SK-N-DZ (cell line): Measurements from ENCODE around the gene SRSF3.

Experiments
- DNase-seq: peaks from one replicate; pipeline ENCODE4 v3.0.0-alpha.2; 2015; ENCODE audit warnings: low spot score

Gene SRSF3

GRCh38 chr6:36622901-36623546 lies 28.9 kb downstream of the SRSF3 start:
- no peak for DNase-seq

GRCh38 chr6:36623547-36624459 lies 29.6 kb downstream of the SRSF3 start:
- peak; percentile 70 for DNase-seq

- DNase-seq, result no peak
These were observed 30.4 kb downstream of the SRSF3 start for GRCh38 chr6:36624461-36625157.

GRCh38 chr6:36625158-36625919 lies 31.2 kb downstream of the SRSF3 start:
- DNase-seq, result no peak

- no peak for DNase-seq
These were observed 32.5 kb downstream of the SRSF3 start for GRCh38 chr6:36626636-36627035.

- DNase-seq, result no peak
These were observed 33.0 kb downstream of the SRSF3 start for GRCh38 chr6:36627141-36627540.

GRCh38 chr6:36627801-36628246 lies 33.7 kb downstream of the SRSF3 start:
- no peak for DNase-seq

GRCh38 chr6:36629784-36630183 lies 35.6 kb downstream of the SRSF3 start:
- no peak for DNase-seq

- DNase-seq, result no peak
These were observed 37.3 kb downstream of the SRSF3 start for GRCh38 chr6:36631326-36632011.

GRCh38 chr6:36633370-36633769 lies 39.2 kb downstream of the SRSF3 start:
- DNase-seq, result no peak

GRCh38 chr6:36633915-36634314 lies 39.8 kb downstream of the SRSF3 start:
- DNase-seq, result no peak

GRCh38 chr6:36634317-36635108 lies 40.4 kb downstream of the SRSF3 start:
- DNase-seq, result no peak

- no peak for DNase-seq
These were observed 42.1 kb downstream of the SRSF3 start for GRCh38 chr6:36636283-36636682.

- DNase-seq, result no peak
These were observed 42.7 kb downstream of the SRSF3 start for GRCh38 chr6:36636687-36637418.

- DNase-seq, result no peak
These were observed 44.4 kb downstream of the SRSF3 start for GRCh38 chr6:36638579-36638978.

GRCh38 chr6:36639171-36639808 lies 45.1 kb downstream of the SRSF3 start:
- DNase-seq, result no peak

GRCh38 chr6:36641543-36641942 lies 47.4 kb downstream of the SRSF3 start:
- no peak for DNase-seq

GRCh38 chr6:36642913-36643817 lies 49.0 kb downstream of the SRSF3 start:
- DNase-seq, result no peak
